A549 (cell line): Measurements from ENCODE around the gene ABHD8.

Source experiments
- CBX8 ChIP-seq: fragments of 200-600 bp; sonication (generic); IDR thresholded peaks from 2 replicates; pipeline ENCODE4 v1.6.1; 2016
- CEBPB ChIP-seq, 2 experiments: fragments of >200 bp in 1 of 2; sonication (Bioruptor Twin) in 1 of 2; formaldehyde crosslinking in 1 of 2; IDR thresholded peaks; 2 replicates each; pipeline ENCODE4 v1.6.1; 2012 to 2016
- CTCF ChIP-seq: fragments of >200 bp; sonication (Bioruptor Twin); formaldehyde crosslinking; IDR thresholded peaks from 3 replicates; pipeline ENCODE4 v1.5.1; 2016
- ELK1 ChIP-seq: fragments of 150-350 bp; IDR thresholded peaks from 2 replicates; pipeline ENCODE4 v1.6.1; 2014; ENCODE audit warnings: low read depth, mild to moderate bottlenecking, low read length
- FOSL2 ChIP-seq, 2 experiments: fragments of 450-650 bp in 1 of 2; fragments of >200 bp in 1 of 2; sonication (Bioruptor Twin) in 1 of 2; formaldehyde crosslinking; IDR thresholded peaks; 2 replicates each; pipeline versions ENCODE4 v1.5.0 to v1.6.1; 2016 to 2020; ENCODE audit warnings: mild to moderate bottlenecking in 1 of 2, moderate library complexity in 1 of 2
- HMGXB4 ChIP-seq: fragments of 250-450 bp; sonication (Bioruptor Pico); IDR thresholded peaks from 2 replicates; pipeline ENCODE4 v1.5.0; 2021; ENCODE audit warnings: mild to moderate bottlenecking, moderate library complexity, borderline replicate concordance
- MAZ ChIP-seq: fragments of 150-350 bp; IDR thresholded peaks from 2 replicates; pipeline ENCODE4 v1.6.1; 2014; ENCODE audit warnings: antibody characterized with exemption, low read depth, low read length, borderline replicate concordance
- MYC ChIP-seq: IDR thresholded peaks from 2 replicates; pipeline ENCODE4 v1.6.1; 2012; ENCODE audit warnings: mild to moderate bottlenecking, inconsistent platforms, low read length, improper control_type of control experiment, borderline replicate concordance
- PHF8 ChIP-seq: fragments of 200-600 bp; sonication (generic); IDR thresholded peaks from 2 replicates; pipeline ENCODE4 v1.6.1; 2016; ENCODE audit warnings: low read depth, mild to moderate bottlenecking, antibody characterized with exemption, moderate library complexity, borderline replicate concordance
- POLR2A ChIP-seq: IDR thresholded peaks from 2 replicates; pipeline ENCODE4 v1.6.1; 2012; ENCODE audit warnings: mild to moderate bottlenecking, low read length
- RFX5 ChIP-seq: fragments of 450-650 bp; IDR thresholded peaks from 2 replicates; pipeline ENCODE4 v1.7.1; 2014; ENCODE audit warnings: antibody characterized with exemption, mild to moderate bottlenecking, moderate library complexity
- ZC3H11A ChIP-seq: fragments of 450-650 bp; IDR thresholded peaks from 2 replicates; pipeline ENCODE4 v1.6.1; 2014; ENCODE audit warnings: antibody characterized with exemption, mild to moderate bottlenecking

GRCh38 chr19:17243830-17244617 lies 59.2 kb downstream of the ABHD8 start:
- TF ChIP-seq ELK1 (no peak), CTCF (no peak), CEBPB (IDR thresholded peaks at IDR 0.05) (no peak), PHF8 (no peak), POLR2A (no peak), MAZ (no peak), CBX8 (no peak), FOSL2 (IDR thresholded peaks at IDR 0.05) (no peak), FOSL2 (CRISPR knock-in tag; IDR thresholded peaks at IDR 0.05) (no peak), MYC (no peak), RFX5 (no peak), ZC3H11A (no peak), HMGXB4 (CRISPR knock-in tag) (no peak)
